ENCODE data around the gene SPTBN1. TPM values are rescaled to one million over a fixed set of nuclear protein-coding genes. Genes with fewer than 3 reads are reported as not detected.
"Not testable (repeated sequence)": the region's sequence is repeated elsewhere in the genome, so short reads cannot be mapped to it uniquely, and the experiment has no call there.

SPTBN1 gene
- total RNA-seq, 1 donor from 2014 or later = 680 TPM

DNA sequence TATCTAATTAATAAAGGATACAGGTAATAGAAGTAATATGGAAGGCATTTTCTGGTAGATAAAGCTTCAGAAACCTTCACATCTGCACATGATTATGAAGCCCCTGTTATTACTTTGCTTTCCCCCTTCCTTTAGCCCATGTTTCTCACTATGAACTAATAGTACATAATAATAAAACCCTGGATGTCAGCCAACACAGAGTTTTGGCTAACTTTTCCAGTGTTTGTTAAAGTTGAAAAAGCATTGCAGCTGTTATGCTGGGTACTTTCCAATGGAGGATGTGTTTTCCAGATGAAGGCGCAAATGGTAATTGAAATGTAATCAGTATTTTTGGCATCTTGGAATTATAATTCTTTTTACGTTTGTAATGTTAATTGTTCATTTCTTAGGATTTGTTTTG, 43.5 kb downstream of the SPTBN1 start:
- no peak for DNase-seq (ENCODE audit: extremely low read depth, low read depth, low spot score)

DNA sequence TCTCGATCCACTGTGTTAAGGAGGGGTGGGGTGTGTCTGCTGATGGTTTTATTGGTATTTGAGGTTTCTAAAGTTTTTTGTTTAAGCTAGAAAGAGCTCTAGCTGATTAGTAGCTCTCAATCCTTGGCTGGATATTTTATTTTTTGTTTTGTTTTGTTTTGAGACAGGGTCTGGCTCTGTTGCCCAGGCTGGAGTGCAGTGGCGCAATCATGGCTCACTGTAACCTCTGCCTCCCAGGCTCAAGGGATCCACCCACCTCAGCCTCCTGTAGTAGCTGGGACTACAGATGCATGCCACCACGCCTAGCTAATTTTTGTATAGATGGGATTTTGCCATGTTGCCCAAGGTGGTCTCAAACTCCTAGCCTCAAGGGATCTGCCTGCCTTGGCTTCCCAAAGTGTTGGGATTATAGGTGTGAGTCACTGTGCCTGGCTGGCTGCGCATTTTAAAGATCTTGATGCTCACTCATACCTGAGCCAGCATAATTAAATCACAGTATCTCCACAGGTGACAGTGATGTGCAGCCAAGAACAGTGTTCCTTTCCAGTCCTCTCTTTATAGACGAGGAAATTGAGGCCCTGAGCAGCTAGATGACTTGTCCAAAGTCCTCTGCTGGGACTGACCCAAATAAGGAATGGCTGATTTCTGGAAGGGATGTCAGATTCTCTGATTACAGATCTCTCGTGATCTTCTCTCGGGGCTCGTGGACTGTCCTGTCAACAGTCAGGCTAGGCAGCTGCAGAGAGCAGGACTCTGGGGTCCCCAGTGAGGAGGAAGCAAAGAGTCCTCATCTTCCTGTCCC, 44.5 kb downstream of the SPTBN1 start:
- DNase-seq (ENCODE audit: extremely low read depth, low read depth, low spot score) = no peak

DNA sequence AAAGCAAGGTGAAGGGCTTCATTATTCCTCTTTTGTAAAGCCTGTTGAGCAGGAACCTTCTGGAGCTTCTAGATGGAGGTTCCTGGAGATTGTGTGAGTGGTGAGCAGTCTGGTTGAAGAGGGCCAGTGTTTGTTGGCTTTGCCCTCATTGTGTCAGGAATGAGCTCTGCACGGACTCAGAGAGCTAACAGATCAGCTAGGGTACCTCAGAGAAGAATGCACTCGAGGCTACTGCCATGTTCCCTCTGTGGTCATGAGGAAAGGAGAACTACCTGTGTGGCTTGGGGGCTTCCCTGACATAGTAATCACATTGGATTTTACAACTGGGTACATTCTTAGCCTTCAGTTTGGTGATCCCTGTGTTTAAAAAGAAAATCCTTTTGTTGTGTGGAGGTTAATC, 46.6 kb downstream of the SPTBN1 start:
- no peak for DNase-seq (ENCODE audit: extremely low read depth, low read depth, low spot score)

DNA sequence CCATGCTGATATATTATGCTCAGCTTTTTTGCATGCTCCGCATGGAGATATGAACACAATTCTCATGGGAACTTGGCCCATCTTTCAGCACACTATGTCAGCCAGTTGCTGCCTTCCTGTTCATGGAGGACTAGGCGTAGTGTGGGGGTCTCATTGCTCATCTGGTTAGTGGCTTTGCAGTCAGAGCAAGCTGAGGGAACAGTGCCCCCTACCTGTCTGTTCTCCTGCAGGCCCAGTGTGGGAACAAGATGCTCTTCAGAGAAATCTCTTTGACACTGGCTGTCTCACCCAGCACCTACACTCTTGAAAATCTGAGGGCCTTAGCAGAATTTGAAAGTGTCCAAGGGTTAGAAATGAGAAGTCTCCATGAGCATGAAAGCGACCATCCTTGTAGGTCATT, 47.1 kb downstream of the SPTBN1 start:
- no peak for DNase-seq (ENCODE audit: extremely low read depth, low read depth, low spot score)

DNA sequence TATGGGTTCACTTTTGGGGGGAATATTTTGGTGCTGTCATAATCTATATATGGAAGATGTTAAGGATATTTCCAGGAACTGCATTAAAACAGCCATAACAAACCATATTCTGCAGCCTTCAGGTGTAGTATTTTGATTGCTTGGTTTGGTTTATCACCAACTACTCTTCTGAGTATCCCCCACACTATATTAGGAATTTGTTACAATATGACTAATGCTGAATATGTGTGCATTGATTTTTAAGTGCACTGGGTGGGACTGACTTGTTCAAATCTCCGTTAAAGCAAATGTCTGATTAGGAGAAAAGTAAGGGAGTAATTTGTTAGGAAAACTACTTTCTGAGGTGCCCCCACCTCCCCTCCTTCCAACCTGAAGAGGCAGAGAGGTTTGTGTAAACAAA, 47.7 kb downstream of the SPTBN1 start:
- DNase-seq (ENCODE audit: extremely low read depth, low read depth, low spot score) = no peak

DNA sequence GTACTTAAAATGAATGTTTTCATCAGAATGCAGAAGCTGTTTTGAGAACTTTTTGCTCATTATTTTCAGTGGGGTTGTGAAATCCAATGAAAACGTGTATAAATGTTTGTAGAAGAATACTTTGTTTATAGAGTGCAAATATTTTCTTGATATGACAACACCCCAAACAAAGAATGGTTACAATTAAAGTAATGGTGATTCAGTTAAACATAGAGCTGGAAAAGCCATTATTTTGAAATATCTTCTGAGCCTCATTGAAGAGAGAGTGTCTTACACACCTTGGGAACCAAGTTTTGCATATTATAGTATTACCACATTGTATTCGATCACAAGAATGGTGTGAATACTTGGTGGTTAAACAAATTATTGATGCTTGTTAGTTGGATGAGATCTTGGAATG, 48.7 kb downstream of the SPTBN1 start:
- DNase-seq (ENCODE audit: extremely low read depth, low read depth, low spot score) = no peak

DNA sequence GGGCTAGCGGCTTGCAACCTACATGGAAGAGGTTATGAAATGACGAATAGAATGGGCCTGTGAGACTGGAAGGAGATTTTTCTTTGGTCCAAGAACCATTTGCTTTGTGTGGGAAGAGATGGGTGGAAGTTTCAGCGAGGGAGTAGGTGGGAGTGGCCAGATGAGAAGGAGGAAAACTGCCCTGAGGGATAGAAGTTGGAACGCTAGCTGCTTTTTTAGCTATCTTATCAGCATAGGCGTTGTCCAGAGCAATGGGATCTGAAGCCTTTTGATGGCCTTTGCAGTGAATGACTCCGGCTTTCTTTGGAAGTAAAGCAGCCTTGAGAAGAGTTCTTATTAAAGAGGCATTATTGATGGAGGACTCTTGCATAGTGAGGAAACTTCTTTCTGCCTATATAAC, 52.4 kb downstream of the SPTBN1 start:
- no peak for DNase-seq (ENCODE audit: extremely low read depth, low read depth, low spot score)

DNA sequence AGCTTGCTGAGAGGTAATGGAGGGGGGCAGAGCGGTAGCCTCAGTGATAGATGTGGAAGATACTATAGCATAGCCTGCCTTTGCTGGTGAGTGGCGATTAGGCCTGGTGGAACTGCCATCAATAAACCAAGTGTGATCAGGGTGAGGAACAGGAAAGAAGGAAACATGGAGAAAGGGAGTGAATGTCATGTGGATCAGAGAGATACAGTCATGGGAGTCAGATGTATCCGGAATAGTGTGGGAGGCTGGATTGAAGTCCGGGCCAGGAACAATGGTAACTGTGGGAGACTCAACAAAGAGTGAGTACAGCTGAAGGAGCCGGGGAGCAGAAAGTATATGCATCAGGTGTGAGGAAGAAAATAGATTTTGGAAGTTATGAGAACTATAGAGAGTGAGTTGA, 52.9 kb downstream of the SPTBN1 start:
- not testable (repeated sequence) for DNase-seq (ENCODE audit: extremely low read depth, low read depth, low spot score)

DNA sequence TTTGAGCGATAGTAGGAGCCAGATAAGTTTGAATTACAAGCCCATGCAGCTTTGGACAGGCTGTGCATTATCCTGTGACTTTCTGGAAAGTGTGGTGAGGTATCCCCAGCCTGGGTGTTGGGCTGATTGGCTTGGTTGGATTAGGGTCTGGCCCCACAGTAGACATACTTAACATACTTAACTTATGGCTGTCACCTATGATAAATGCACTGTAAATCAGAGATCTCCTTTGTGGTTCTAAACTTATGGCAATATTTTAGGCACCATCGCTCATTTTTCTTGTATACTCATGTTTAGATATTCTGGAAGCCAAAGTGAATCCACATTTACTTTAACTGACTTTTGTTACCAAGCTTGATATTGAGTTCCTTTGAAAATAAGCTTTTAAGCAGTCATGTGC, 54.8 kb downstream of the SPTBN1 start:
- DNase-seq (ENCODE audit: extremely low read depth, low read depth, low spot score) = no peak

DNA sequence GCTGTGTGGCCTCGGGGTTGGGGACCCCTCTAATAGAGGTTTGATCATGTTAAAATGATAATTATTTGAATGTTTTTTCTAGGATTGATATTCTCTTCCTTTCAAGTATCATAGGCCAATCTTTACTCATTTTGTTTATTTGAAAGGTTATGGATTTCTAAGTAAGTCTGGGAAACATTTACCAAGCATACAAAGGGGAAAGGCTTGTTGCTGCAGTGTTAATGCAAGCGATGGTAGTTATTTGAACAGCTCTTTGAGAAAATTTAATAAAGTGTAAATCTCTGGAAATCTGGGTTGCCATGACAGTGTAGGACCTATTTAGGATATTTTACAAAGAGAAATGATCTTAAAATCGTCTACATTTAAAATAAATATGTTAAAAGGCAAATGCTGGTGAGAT, 56.1 kb downstream of the SPTBN1 start:
- DNase-seq (ENCODE audit: extremely low read depth, low read depth, low spot score) = no peak

DNA sequence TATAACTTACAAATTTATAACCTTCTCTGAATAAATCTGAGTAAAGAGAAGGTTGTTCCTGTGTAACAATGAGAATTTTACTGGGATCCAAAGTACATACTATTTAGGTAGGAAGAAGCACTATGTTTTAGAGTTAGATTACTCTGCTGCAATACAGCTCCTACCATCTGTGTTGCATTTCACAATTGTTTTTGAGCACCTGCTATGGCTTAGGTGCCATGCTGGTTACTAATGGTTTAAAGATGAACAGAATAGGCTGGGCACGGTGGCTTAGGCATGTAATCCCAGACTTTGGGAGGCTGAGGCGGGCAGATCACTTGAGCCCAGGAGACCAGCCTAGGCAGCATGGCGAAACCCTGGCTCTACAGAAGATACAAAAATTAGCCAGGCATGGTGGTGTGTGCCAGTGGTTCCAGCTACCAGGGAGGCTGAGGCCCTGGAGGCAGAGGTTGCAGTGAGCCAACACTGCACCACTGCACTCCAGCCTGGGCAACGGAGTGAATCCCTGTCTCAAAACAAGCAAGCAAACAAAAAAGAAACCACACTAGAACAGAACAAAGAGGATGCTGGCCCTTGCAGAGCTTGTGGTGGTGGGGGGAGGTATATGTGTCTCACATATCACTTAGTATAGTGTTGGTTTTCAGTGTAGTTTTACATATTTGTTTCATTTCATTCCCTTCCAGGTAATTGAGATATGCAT, 56.7 kb downstream of the SPTBN1 start:
- DNase-seq (ENCODE audit: extremely low read depth, low read depth, low spot score) = no peak

DNA sequence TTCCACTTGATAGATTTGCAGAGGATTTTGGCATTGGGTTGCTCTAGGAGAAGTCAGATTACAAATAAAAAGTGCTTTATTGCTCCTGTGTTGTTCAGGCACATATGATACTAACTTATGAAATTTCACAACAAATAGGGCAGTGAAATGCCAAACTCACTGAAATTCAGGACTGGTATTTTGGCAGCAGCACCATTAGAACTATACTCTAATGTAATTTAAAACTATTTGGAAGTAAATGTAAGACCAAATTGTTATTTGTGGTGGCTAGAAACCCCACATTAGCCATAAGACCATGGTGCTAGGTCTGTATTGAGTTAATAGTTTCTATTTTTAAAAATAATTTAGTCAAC, 57.2 kb downstream of the SPTBN1 start:
- DNase-seq (ENCODE audit: extremely low read depth, low read depth, low spot score) = no peak

DNA sequence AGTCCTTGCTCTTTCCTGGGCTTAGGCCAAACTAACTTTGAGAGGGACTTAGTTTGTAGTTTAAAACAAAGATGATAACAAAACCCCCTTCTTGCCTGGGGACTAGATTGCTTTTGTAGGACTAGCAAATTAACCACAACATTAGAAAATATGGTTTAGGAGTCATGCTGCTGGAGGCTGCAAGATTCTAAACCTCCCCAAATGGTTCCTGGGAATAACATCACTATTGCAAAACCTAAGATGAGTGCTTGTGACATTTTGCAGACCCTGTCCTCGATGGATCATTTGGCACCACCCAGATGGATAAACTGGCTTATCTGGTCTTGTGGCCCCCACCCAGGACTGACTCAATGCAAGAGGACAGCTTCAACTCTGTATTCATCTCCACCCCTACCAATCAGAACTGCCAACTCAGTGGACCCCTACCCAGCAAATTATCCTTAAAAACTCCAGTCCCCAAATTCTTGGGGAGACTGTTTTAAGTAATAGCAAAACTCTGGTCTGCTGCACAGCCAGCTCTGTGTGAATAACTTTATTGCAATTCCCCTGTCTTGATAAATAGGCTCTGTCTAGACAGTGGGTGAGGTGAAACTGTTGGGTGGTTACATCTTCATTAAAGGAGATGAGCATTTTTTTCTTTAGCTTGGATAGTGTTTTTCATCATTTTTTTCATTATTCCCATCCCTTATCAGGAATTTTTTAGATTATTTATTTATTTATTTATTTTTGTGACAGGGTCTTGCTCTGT, 58.9 kb downstream of the SPTBN1 start:
- no peak for DNase-seq (ENCODE audit: extremely low read depth, low read depth, low spot score)

DNA sequence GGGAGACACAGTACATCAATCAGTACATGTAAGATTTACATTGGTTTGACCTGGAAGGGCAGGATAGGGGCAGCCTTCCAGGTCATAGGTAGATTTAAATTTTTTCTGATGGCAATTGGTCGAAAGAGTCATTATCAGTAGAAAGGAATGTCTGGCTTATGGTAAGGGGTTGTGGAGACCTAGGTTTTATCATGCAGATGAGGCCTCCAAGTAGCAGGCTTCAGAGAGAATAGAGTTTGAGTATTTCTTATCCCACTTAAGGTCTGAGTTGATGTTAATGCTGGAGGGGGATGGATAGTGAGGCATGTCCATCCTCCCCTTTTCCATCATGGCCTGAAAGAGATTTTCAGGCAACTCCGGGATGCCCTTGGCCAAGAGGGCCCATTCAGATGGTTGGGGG, 60.7 kb downstream of the SPTBN1 start:
- DNase-seq (ENCODE audit: extremely low read depth, low read depth, low spot score) = no peak

DNA sequence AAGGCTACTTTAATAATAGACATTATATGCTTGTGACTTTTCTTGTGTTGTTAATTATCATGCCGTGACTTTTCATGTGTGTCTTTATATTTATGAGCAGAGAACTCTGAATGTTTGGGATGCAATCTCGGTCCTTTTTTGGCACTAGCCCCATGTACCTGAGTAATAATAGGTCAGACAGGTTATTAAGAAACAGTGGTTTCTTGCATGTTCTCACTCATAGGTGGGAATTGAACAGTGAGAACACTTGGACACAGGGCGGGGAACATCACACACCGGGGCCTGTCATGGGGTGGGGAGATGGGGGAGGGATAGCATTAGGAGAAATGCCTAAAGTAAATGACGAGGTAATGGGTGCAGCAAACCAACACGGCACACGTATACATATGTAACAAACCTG, 61.9 kb downstream of the SPTBN1 start:
- not testable (repeated sequence) for DNase-seq (ENCODE audit: extremely low read depth, low read depth, low spot score)

DNA sequence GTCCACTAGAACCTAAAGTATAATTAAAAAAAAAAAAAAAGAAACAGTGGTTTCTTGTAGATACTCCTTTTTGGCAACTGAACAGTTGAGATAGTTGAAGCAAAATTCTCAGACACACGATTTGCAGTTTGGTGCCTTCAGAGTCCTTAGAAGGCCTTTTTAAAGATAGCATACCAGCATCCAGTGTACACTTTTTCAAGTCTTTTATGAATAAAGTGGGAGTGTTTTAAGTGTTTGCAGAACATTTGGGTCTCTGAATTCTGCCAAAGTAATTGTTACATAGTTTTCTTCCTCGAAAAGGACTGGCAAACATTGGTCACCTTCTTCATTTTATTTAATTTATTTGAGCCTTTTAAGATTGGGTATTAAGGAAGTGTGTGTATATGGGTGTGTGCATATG, 62.3 kb downstream of the SPTBN1 start:
- no peak for DNase-seq (ENCODE audit: extremely low read depth, low read depth, low spot score)

DNA sequence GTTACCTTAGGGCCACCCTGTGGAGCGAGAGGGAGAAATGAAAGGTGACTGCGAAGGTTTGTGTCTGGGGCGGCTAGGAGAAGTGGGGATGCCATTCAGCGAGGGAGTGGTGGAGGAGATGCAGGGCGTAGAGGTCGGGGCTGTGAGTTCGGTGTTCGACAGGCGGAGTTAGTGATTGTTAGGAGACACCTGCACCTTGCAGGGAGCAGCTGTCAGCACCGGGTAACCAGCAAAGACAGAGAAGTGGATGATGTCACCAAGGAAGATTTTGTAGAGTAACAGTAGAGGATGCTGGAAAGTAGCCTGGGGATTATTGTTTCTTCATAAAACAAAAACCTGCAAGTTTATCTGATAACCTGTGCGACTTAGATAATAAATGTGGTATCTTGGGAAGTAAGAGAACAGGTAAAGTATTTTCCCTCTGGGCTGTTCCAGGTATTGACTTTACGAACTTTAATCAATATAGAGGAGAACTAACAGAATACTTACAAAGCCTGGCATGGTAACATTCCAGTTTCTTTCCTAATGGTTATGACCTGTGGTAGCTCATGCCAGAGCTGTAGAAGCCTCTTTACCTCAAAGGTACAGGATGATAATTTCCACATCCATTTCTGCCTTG, 63.8 kb downstream of the SPTBN1 start:
- no peak for DNase-seq (ENCODE audit: extremely low read depth, low read depth, low spot score)

DNA sequence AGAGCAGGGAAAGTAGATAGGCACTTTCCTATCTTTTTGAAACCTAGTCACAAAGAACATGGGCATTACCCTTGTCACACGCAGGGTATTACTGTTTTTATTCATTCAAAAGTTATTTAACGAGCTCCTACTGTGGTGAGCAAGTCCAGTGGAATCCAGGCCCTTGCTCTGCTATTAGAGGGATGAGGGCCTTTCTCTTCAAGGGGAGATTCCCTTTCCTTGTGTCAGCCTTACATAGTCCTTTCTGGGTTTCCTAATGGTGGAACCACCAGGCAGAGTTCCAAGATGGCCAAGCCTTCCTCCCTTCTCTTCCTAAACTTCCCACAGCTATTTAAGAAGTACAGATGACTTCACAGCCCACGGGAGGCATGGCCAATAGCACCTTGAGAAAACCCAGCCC, 64.6 kb downstream of the SPTBN1 start:
- no peak for DNase-seq (ENCODE audit: extremely low read depth, low read depth, low spot score)

DNA sequence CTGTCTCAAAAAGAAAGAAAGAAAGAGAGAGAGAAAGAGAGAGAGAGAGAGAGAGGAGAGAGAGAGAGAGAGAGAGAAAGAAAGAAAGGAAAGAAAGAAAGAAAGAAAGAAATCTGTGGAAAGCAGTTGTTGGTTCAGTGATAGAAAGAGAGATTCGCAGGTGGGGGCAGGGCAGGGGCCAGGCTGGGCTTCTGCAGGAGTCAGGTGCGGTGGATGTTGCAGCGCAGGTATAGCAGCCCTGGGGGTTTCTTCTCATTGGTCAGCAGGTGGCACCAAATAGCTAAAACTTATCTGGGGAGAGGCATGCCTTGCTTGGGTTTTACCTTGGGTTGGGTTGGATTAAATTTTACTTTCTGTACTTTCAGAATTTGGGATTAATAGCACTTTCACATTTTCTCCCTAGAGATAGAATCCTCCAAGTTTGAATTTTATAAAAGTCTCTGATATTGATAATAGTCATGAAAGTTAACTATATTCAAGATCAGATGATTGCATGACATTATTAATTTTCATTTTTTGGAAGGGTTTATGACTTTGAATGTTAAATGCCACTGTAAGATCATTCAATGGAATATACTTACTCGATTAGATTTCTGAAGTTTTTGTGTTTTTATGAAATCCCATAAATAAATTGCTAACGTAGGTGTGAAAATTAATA, 66.6 kb downstream of the SPTBN1 start:
- no peak for DNase-seq (ENCODE audit: extremely low read depth, low read depth, low spot score)

DNA sequence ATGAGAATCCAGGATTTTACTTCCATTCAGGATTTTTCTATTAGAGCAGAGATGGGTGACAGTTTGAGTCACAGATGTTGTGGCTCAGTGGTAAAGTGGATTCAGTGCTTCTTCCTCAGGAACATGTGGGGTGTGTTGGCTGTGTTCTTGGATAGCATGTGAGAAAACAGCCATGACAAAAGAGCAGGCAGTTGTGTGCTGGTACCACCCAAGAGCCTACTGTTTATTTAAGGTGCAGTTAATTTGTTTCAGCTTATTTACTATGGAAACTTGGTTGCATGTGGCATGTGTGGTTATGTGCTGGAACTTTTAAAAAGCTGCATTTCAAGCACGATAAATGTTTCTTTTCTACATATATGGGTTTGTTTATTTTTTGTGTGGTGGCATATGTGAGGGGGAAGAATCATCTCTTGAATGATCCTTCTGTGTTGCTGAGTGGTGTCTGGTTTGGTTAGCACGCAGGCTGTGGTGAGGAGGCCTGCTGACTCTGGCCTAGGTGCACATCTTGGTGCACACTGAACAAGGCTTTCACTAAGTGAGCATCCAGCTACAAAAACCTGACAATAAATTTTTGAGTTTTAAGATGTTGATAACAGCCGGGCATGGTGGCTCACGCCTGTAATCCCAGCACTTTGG, 67.3 kb downstream of the SPTBN1 start:
- DNase-seq (ENCODE audit: extremely low read depth, low read depth, low spot score) = no peak

Measured in glomerular endothelial cell (primary cell).